Chondrocyte (in vitro differentiated cells): ENCODE results near the gene SLU7. TPM values are rescaled to one million over a fixed set of nuclear protein-coding genes. Genes with fewer than 3 reads are reported as not detected.

Experiments used
- DNase-seq: peaks from one replicate; pipeline ENCODE4 v3.0.0; 2021; ENCODE audit warnings: mixed read lengths, low spot score
- H3K27ac Mint-ChIP-seq: one replicate; pipeline ENCODE4 v1.8.0; 2021; ENCODE audit warnings: mild to moderate bottlenecking, moderate library complexity, mixed read lengths; ENCODE audit not compliant: unreplicated experiment
- H3K27me3 Mint-ChIP-seq: 2 replicates; pipeline ENCODE4 v1.8.0; 2021; ENCODE audit warnings: low read depth, mixed read lengths
- H3K36me3 Mint-ChIP-seq: 2 replicates; pipeline ENCODE4 v1.8.0; 2021; ENCODE audit warnings: low read depth, mixed read lengths
- H3K4me1 Mint-ChIP-seq: 2 replicates; pipeline ENCODE4 v1.8.0; 2021; ENCODE audit warnings: low read depth, mild to moderate bottlenecking, mixed read lengths
- H3K4me3 Mint-ChIP-seq: one replicate; pipeline ENCODE4 v1.8.0; 2021; ENCODE audit warnings: mild to moderate bottlenecking, moderate library complexity, mixed read lengths; ENCODE audit not compliant: unreplicated experiment
- H3K9me3 Mint-ChIP-seq: 2 replicates; pipeline ENCODE4 v1.8.0; 2021; ENCODE audit warnings: low read depth, mixed read lengths
- total RNA-seq: library from RNA; stranded (reverse); gene quantifications from 3 replicates; pipeline ENCODE4 v1.2.1, GENCODE V29; 2021
- TF ChIP-seq, protein P1 (sequence below): fragments of 200-600 bp; sonication (generic); IDR thresholded peaks from 2 replicates; pipeline ENCODE4 v1.5.0; 2021; ENCODE audit warnings: antibody characterized with exemption, mild to moderate bottlenecking, moderate library complexity

The SLU7 gene
- total RNA-seq, 1 donor from 2014 or later = 29.5 TPM

DNA sequence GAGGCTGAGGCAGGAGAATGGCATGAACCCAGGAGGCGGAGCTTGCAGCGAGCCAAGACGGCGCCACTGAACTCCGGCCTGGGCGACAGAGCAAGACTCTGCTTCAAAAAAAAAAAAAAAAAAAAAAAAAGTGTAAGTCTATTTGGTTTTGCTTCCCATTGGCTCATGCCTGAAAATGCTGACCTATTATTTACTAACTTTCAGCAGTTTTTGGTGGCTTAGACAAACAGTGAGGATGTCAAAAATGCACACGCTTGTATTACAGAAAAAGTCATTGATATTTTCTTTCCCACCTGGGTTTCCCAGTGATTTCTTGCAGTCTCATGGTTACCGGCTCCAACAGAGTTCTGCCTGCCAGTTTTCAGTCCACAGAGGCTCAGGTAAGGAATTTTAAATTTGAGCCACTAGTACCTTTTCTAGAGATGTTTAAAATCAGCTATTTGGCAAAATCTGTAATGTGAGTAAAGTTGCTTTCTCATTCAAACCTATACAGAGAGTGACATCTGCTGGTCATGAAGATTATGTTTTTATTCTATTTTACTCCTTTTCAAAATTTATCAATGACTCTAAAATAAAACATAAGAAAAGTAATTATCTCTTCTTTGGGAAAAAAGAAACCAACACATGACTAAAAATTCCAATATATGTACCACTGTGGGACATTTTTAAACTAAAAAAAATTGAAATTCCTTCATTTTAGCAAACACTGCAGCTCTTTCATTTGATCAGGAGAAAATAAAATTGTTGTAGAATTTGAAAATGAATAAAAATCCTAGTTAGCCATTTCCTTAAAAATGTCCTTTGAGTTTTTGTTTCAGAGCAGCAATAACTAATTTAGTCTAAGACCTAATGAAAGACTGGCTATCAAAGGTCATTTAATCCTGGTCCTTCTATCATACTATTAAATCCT lies 27.8 kb downstream of the SLU7 start:
- Mint-ChIP-seq H3K27me3 (no peaks in the 10 kb centered on the region), H3K36me3 (peaks cover 12% of the 10 kb centered on the region), H3K9me3 (peaks cover 10% of the 10 kb centered on the region)

GRCh38 chr5:160387445-160387844 lies 31.4 kb downstream of the SLU7 start:
- Mint-ChIP-seq H3K27me3 (no peaks in the 10 kb centered on the region), H3K9me3 (peaks cover 10% of the 10 kb centered on the region), H3K36me3 (peaks cover 12% of the 10 kb centered on the region), H3K4me1 (no peaks in the 10 kb centered on the region), H3K4me3 (no peak overlapping the region), H3K27ac (no peak overlapping the region)
- no peak for DNase-seq
- TF ChIP-seq, protein P1, sequence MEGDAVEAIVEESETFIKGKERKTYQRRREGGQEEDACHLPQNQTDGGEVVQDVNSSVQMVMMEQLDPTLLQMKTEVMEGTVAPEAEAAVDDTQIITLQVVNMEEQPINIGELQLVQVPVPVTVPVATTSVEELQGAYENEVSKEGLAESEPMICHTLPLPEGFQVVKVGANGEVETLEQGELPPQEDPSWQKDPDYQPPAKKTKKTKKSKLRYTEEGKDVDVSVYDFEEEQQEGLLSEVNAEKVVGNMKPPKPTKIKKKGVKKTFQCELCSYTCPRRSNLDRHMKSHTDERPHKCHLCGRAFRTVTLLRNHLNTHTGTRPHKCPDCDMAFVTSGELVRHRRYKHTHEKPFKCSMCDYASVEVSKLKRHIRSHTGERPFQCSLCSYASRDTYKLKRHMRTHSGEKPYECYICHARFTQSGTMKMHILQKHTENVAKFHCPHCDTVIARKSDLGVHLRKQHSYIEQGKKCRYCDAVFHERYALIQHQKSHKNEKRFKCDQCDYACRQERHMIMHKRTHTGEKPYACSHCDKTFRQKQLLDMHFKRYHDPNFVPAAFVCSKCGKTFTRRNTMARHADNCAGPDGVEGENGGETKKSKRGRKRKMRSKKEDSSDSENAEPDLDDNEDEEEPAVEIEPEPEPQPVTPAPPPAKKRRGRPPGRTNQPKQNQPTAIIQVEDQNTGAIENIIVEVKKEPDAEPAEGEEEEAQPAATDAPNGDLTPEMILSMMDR = no peak

More for the DNA sequence above, 27.8 kb downstream of the SLU7 start:
- TF ChIP-seq, protein P1 = peak; percentile 86
- peaks cover 1% of the 10 kb centered on the region for H3K4me1 Mint-ChIP-seq
- H3K4me3 Mint-ChIP-seq = no peak overlapping the region
- H3K27ac Mint-ChIP-seq = no peak overlapping the region
- DNase-seq = no peak

GRCh38 chr5:160385496-160385895 lies 33.4 kb downstream of the SLU7 start:
- Mint-ChIP-seq H3K4me3 (no peak overlapping the region), H3K9me3 (peaks cover 10% of the 10 kb centered on the region), H3K36me3 (peaks cover 10% of the 10 kb centered on the region), H3K27me3 (no peaks in the 10 kb centered on the region), H3K27ac (no peak overlapping the region), H3K4me1 (no peaks in the 10 kb centered on the region)
- TF ChIP-seq, protein P1 = no peak
- DNase-seq = no peak

GRCh38 chr5:160384681-160385080 lies 34.2 kb downstream of the SLU7 start:
- no peak overlapping the region for H3K4me3 Mint-ChIP-seq
- TF ChIP-seq, protein P1 = no peak
- DNase-seq = no peak
- H3K4me1 Mint-ChIP-seq = peaks cover 1% of the 10 kb centered on the region
- H3K9me3 Mint-ChIP-seq = peaks cover 10% of the 10 kb centered on the region
- H3K36me3 Mint-ChIP-seq = peaks cover 10% of the 10 kb centered on the region
- no peaks in the 10 kb centered on the region for H3K27me3 Mint-ChIP-seq
- no peak overlapping the region for H3K27ac Mint-ChIP-seq

GRCh38 chr5:160382346-160382745 lies 36.5 kb downstream of the SLU7 start:
- H3K9me3 Mint-ChIP-seq = peaks cover under 1% of the 10 kb centered on the region

More at GRCh38 chr5:160382346-160382745, 36.5 kb downstream of the SLU7 start:
- H3K27ac Mint-ChIP-seq = no peak overlapping the region
- no peaks in the 10 kb centered on the region for H3K27me3 Mint-ChIP-seq
- no peak for DNase-seq
- no peak overlapping the region for H3K4me3 Mint-ChIP-seq
- TF ChIP-seq, protein P1 = no peak
- peaks cover 2% of the 10 kb centered on the region for H3K36me3 Mint-ChIP-seq
- peaks cover 2% of the 10 kb centered on the region for H3K4me1 Mint-ChIP-seq
